ENCODE results near the gene DDX31.
A peak's percentile ranks its signal among the peaks of the same experiment; 100 is the strongest.
"Not testable (repeated sequence)": the region's sequence is repeated elsewhere in the genome, so short reads cannot be mapped to it uniquely, and the experiment has no call there.

Gene DDX31

GRCh38 chr9:132669698-132670456, at the start of gene DDX31:
Gene DDX31, minus strand, starts transcription at chr9:132669983. Its CDS starts 49 bp downstream, at chr9:132669934.
- peak; percentile 79 for DNase-seq (ENCODE audit: extremely low spot score)
- TF ChIP-seq CTBP1 (IDR thresholded peaks at IDR 0.05; ENCODE audit: borderline replicate concordance) (no peak), TARDBP (IDR thresholded peaks at IDR 0.05) (peak; percentile 92), L3MBTL2 (conservative IDR thresholded peaks at IDR 0.05) (peak; percentile 99), FOXA1 (IDR thresholded peaks at IDR 0.05) (no peak), ELF4 (IDR thresholded peaks at IDR 0.05) (peak; percentile 82), LEF1 (IDR thresholded peaks at IDR 0.05; ENCODE audit: borderline replicate concordance) (no peak)
- TF ChIP-seq, protein P1, sequence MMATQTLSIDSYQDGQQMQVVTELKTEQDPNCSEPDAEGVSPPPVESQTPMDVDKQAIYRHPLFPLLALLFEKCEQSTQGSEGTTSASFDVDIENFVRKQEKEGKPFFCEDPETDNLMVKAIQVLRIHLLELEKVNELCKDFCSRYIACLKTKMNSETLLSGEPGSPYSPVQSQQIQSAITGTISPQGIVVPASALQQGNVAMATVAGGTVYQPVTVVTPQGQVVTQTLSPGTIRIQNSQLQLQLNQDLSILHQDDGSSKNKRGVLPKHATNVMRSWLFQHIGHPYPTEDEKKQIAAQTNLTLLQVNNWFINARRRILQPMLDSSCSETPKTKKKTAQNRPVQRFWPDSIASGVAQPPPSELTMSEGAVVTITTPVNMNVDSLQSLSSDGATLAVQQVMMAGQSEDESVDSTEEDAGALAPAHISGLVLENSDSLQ (IDR thresholded peaks at IDR 0.05) = no peak
- ChIA-PET POLR2A (interaction anchor here (0.6 to 1.9 kb wide), 7 partner anchors 10 to 1018 kb away, joined by 3 to 10 read pairs (median 5); no protein-coding TSS in a partner anchor), CTCF (no interaction called here)

DNA sequence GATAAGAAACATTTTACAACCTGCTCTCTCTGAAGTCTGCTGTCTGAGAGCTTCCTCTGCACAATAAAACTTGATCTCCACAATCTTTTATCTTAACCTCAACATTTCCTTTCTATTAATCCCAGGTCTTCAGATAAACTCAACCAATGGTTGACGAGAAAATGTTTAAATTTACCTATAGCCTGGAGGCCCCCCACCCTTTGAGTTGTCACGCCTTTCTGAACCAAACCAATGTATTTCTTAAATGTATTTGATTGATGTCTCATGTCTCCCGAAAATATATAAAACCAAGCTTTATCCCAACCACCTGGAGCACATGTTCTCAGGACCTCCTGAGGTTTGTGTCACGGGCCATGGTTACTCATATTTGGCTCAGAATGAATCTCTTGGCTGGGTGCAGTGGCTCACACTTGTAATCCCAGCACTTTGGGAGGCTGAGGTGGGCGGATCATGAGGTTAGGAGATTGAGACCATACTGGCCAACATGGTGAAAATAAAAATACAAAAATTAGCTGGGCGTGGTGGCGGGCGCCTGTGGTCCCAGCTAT, 48.7 kb upstream of the DDX31 start:
- POLR2A ChIA-PET; CTCF ChIA-PET; DNase-seq (ENCODE audit: extremely low spot score): not testable (repeated sequence)

GRCh38 chr9:132717326-132717945, 47.7 kb upstream of the DDX31 start:
- POLR2A ChIA-PET = no interaction called here
- no peak for DNase-seq (ENCODE audit: extremely low spot score)
- TF ChIP-seq TARDBP (IDR thresholded peaks at IDR 0.05) (no peak), L3MBTL2 (conservative IDR thresholded peaks at IDR 0.05) (no peak), FOXM1 (IDR thresholded peaks at IDR 0.05; ENCODE audit: borderline replicate concordance) (no peak), BHLHE40 (IDR thresholded peaks at IDR 0.05; ENCODE audit: borderline replicate concordance) (no peak), ELF4 (IDR thresholded peaks at IDR 0.05) (no peak), CTBP1 (IDR thresholded peaks at IDR 0.05; ENCODE audit: borderline replicate concordance) (no peak), FOXA1 (IDR thresholded peaks at IDR 0.05) (no peak), HDGF (IDR thresholded peaks at IDR 0.05; ENCODE audit: borderline replicate concordance) (no peak), SP1 (IDR thresholded peaks at IDR 0.05) (no peak), ZNF384 (IDR thresholded peaks at IDR 0.05) (no peak), LEF1 (IDR thresholded peaks at IDR 0.05; ENCODE audit: borderline replicate concordance) (no peak), FOXK2 (IDR thresholded peaks at IDR 0.05) (no peak), SUZ12 (IDR thresholded peaks at IDR 0.05) (no peak), NFRKB (IDR thresholded peaks at IDR 0.05) (no peak)
- TF ChIP-seq, protein P1 (IDR thresholded peaks at IDR 0.05) = no peak
- CTCF ChIA-PET = no interaction called here

DNA sequence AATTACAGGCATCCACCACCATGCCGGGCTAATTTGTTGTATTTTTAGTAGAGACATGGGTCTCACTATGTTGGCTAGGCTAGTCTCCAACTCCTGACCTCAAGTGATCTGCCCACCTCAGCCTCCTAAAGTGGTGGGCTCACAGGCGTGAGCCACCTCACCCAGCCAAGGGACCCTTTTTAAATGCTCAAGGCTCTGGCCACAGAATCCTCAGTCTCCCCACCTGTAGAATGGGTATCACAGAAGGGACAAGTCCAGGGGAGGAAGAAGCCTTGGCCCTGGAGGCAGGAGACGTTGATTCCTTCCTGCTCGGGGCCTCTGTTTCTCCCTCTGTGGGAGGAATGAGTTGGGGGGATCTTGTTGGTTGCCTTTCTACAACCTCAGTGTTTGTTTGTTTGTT, 46.2 kb upstream of the DDX31 start:
- no peak for DNase-seq (ENCODE audit: extremely low spot score)
- ChIA-PET POLR2A (no interaction called here), CTCF (no interaction called here)
- TF ChIP-seq CTBP1 (IDR thresholded peaks at IDR 0.05; ENCODE audit: borderline replicate concordance) = no peak
- TF ChIP-seq, protein P1 (IDR thresholded peaks at IDR 0.05) = no peak
- no peak for TF ChIP-seq FOXK2 (IDR thresholded peaks at IDR 0.05)
- TF ChIP-seq L3MBTL2 (conservative IDR thresholded peaks at IDR 0.05) = no peak
- no peak for TF ChIP-seq FOXM1 (IDR thresholded peaks at IDR 0.05; ENCODE audit: borderline replicate concordance)
- no peak for TF ChIP-seq LEF1 (IDR thresholded peaks at IDR 0.05; ENCODE audit: borderline replicate concordance)
- TF ChIP-seq ARNT (IDR thresholded peaks at IDR 0.05) = no peak

DNA sequence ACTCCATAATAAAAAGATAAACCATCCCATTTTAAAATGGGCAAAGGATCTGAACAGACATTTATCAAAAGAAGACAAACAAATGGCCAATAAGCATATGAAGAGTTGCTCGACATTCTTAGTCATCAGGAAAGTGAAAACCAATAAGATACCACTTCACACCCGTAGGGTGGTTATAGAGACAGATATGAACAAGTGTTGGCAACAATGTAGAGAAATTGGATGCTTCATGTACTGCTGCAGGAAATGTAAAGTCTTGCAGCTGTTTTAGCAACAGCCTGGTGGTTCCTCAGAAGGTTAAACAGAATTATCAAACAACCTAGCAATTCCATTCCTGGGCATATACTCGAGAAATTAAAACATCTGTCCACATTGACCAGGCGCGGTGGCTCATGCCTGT, 43.0 kb upstream of the DDX31 start:
- DNase-seq (ENCODE audit: extremely low spot score) = no peak
- TF ChIP-seq LEF1 (IDR thresholded peaks at IDR 0.05; ENCODE audit: borderline replicate concordance) (no peak), BHLHE40 (IDR thresholded peaks at IDR 0.05; ENCODE audit: borderline replicate concordance) (no peak), ELF4 (IDR thresholded peaks at IDR 0.05) (no peak), NFRKB (IDR thresholded peaks at IDR 0.05) (no peak), FOXM1 (IDR thresholded peaks at IDR 0.05; ENCODE audit: borderline replicate concordance) (no peak), FOXK2 (IDR thresholded peaks at IDR 0.05) (no peak), L3MBTL2 (conservative IDR thresholded peaks at IDR 0.05) (no peak), ARNT (IDR thresholded peaks at IDR 0.05) (no peak), CTBP1 (IDR thresholded peaks at IDR 0.05; ENCODE audit: borderline replicate concordance) (no peak), FOXA1 (IDR thresholded peaks at IDR 0.05) (no peak), HDGF (IDR thresholded peaks at IDR 0.05; ENCODE audit: borderline replicate concordance) (no peak), SP1 (IDR thresholded peaks at IDR 0.05) (no peak), SUZ12 (IDR thresholded peaks at IDR 0.05) (no peak), TARDBP (IDR thresholded peaks at IDR 0.05) (no peak), ZNF384 (IDR thresholded peaks at IDR 0.05) (no peak)
- TF ChIP-seq, protein P1 (IDR thresholded peaks at IDR 0.05) = no peak
- POLR2A ChIA-PET = no interaction called here
- CTCF ChIA-PET = no interaction called here

Data from HEK293T (cell line).